ENCODE measurements around the gene TCEA2. TPM values are rescaled to one million over a fixed set of nuclear protein-coding genes. Genes with fewer than 3 reads are reported as not detected.

TCEA2 gene
- total and polyA plus RNA-seq, 2 of the 13 experiments (the other 11 are each of a cell fraction or from before 2014, with no cell fraction given) = 28.1 to 33.7 TPM

DNA sequence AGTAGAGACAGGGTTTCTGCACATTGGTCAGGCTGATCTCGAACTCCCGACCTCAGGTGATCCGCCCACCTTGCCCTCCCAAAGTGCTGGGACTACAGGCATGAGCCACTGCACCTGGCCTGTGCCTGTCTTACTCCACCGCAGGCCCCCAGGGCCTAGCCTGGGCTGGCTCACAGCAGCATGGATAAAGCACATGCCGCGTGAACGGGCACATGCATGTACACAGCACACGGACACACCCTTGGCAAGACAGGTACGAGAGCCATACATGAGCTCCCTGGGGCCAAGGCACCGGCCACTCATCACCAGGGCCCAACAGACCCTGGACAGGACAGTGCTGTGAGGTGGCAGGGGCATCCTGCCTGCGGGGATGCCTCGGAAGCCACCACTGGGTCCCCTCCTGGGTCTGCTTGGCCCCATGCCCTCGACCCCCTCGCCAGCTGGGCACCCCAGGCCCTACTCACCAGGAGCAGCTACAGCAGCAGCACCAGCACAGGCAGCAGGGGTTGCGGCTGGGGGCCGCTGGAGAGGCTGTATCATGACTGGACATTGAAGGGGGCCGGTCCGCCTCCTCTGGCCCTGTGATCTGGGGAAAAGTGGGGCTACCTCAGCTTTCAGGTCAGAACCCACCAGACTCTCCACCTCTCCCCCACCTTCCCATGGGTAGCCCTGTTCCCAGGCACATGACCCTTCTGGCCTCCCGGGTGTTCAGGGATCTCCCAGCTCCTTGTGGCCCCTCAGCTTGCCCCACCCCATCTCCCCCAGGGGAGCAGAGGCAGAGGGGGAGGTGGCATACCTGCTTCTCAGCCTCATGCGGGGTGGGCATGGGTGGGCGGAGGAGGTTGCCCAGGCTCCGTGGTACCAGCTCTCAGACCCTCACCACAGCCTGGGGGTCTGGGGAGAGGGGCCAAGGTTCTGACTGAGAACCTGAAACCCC is 13.3 kb downstream of the TCEA2 start:
- WGBS (ENCODE audit: low lambda C conversion rate) = 91% methylated on average over 15 of the region's 22 CpGs

More for the DNA sequence above, 13.3 kb downstream of the TCEA2 start:
- intact Hi-C loops (cut with micrococcal nuclease; ENCODE audit: unreplicated experiment) = no loop called here
- TF ChIP-seq MED8 (CRISPR knock-in tag; IDR thresholded peaks at IDR 0.05; ENCODE audit: insufficient replicate concordance) = peak; percentile 18
- TF ChIP-seq, protein P1, sequence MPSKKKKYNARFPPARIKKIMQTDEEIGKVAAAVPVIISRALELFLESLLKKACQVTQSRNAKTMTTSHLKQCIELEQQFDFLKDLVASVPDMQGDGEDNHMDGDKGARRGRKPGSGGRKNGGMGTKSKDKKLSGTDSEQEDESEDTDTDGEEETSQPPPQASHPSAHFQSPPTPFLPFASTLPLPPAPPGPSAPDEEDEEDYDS (CRISPR knock-in tag; IDR thresholded peaks at IDR 0.05) = no peak
- TF ChIP-seq ZFY (CRISPR knock-in tag; IDR thresholded peaks at IDR 0.05) = no peak
- TF ChIP-seq AGO2 (optimal IDR thresholded peaks at IDR 0.05; ENCODE audit: low read depth, low read length) = peak; percentile 7
- TF ChIP-seq, protein P2, sequence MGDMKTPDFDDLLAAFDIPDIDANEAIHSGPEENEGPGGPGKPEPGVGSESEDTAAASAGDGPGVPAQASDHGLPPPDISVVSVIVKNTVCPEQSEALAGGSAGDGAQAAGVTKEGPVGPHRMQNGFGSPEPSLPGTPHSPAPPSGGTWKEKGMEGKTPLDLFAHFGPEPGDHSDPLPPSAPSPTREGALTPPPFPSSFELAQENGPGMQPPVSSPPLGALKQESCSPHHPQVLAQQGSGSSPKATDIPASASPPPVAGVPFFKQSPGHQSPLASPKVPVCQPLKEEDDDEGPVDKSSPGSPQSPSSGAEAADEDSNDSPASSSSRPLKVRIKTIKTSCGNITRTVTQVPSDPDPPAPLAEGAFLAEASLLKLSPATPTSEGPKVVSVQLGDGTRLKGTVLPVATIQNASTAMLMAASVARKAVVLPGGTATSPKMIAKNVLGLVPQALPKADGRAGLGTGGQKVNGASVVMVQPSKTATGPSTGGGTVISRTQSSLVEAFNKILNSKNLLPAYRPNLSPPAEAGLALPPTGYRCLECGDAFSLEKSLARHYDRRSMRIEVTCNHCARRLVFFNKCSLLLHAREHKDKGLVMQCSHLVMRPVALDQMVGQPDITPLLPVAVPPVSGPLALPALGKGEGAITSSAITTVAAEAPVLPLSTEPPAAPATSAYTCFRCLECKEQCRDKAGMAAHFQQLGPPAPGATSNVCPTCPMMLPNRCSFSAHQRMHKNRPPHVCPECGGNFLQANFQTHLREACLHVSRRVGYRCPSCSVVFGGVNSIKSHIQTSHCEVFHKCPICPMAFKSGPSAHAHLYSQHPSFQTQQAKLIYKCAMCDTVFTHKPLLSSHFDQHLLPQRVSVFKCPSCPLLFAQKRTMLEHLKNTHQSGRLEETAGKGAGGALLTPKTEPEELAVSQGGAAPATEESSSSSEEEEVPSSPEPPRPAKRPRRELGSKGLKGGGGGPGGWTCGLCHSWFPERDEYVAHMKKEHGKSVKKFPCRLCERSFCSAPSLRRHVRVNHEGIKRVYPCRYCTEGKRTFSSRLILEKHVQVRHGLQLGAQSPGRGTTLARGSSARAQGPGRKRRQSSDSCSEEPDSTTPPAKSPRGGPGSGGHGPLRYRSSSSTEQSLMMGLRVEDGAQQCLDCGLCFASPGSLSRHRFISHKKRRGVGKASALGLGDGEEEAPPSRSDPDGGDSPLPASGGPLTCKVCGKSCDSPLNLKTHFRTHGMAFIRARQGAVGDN (CRISPR knock-in tag; IDR thresholded peaks at IDR 0.05) = peak; percentile 5; the same call in 1 of the 2 replicates
- TF ChIP-seq GATAD2A (CRISPR knock-in tag; IDR thresholded peaks at IDR 0.05) = no peak
- no peak for TF ChIP-seq ZNF747 (CRISPR knock-in tag; IDR thresholded peaks at IDR 0.05; ENCODE audit: borderline replicate concordance)
- TF ChIP-seq, protein P3, sequence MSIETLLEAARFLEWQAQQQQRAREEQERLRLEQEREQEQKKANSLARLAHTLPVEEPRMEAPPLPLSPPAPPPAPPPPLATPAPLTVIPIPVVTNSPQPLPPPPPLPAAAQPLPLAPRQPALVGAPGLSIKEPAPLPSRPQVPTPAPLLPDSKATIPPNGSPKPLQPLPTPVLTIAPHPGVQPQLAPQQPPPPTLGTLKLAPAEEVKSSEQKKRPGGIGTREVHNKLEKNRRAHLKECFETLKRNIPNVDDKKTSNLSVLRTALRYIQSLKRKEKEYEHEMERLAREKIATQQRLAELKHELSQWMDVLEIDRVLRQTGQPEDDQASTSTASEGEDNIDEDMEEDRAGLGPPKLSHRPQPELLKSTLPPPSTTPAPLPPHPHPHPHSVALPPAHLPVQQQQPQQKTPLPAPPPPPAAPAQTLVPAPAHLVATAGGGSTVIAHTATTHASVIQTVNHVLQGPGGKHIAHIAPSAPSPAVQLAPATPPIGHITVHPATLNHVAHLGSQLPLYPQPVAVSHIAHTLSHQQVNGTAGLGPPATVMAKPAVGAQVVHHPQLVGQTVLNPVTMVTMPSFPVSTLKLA (IDR thresholded peaks at IDR 0.05) = peak; percentile 59; the same call in 1 of the 2 replicates
- no peak for TF ChIP-seq NFE2L1 (CRISPR knock-in tag; IDR thresholded peaks at IDR 0.05; ENCODE audit: borderline replicate concordance)
- in situ Hi-C loops (cut with HindIII; ENCODE audit: extremely low pct_ligation_motif_present, low pct_unique_long_range_greater_than_20kb) = no loop called here
- no peaks in the 10 kb centered on the region for H3K36me3 ChIP-seq (replicated peaks in 1 of 2; ENCODE audit: control insufficient read depth in 1 of 2, insufficient read depth in 2 of 2, low read length in 2 of 2)
- H3K9me3 ChIP-seq (ENCODE audit: low read length) = no peaks in the 10 kb centered on the region
- no peak overlapping the region for H3K27ac ChIP-seq (ENCODE audit: extremely low read length, insufficient read depth, low read length)
- CTCF ChIA-PET (ENCODE audit: low intra/inter-chr PET ratio, low total read pairs) = no interaction called here
- no peak overlapping the region for H3K4me2 ChIP-seq (ENCODE audit: low read depth, low read length)
- no TSS peak for BruUV-seq (replicated peaks)
- no peak overlapping the region for H2AFZ ChIP-seq (ENCODE audit: low read length)
- H3K79me2 ChIP-seq (ENCODE audit: insufficient read depth, low read length) = no peaks in the 10 kb centered on the region
- POLR2A ChIA-PET = no interaction called here
- no peak overlapping the region for H3K9ac ChIP-seq (ENCODE audit: insufficient read depth, low read depth, low read length)
- FAIRE-seq = no peak
- peaks cover 30% of the 10 kb centered on the region for H3K4me1 ChIP-seq (ENCODE audit: insufficient read depth, low read length)
- H3K27me3 ChIP-seq (ENCODE audit: control insufficient read depth in 1 of 2, insufficient read depth in 2 of 2, low read length in 2 of 2) = no peaks in the 10 kb centered on the region
- H3K4me3 ChIP-seq (replicated peaks in 1 of 3; ENCODE audit: insufficient read depth in 1 of 3, low read depth in 2 of 3, low read length in 3 of 3) = no peak overlapping the region
- ATAC-seq = no peak
- no peak for DNase-seq (ENCODE audit: low spot score)
- H4K20me1 ChIP-seq (ENCODE audit: insufficient read depth, low read length) = no peaks in the 10 kb centered on the region
